GM23338 (cell line): ENCODE data around the gene FOXP1. TPM values are rescaled to one million over a fixed set of nuclear protein-coding genes. Genes with fewer than 3 reads are reported as not detected.

Experiments
- ATAC-seq: fragments of 200-7000 bp; cut with Tn5 transposase; 3 replicates; pipeline ENCODE4 v1.9.1; 2020
- DNase-seq: peaks from one replicate; pipeline ENCODE4 v3.0.0-alpha.2; 2015; ENCODE audit warnings: low spot score
- H2AFZ ChIP-seq: fragments of 200-600 bp; sonication (generic); 2 replicates; pipeline ENCODE4 v1.8.0; 2016; ENCODE audit warnings: antibody characterized with exemption, mild to moderate bottlenecking, moderate library complexity
- H3F3A ChIP-seq: fragments of 200-600 bp; sonication (generic); replicated peaks from 2 replicates; pipeline ENCODE4 v1.8.0; 2017; ENCODE audit warnings: antibody characterized with exemption, mixed run types, low read depth
- H3K27ac ChIP-seq: fragments of 200-600 bp; sonication (generic); 2 replicates; pipeline ENCODE4 v1.6.1; 2016; ENCODE audit warnings: low read depth
- H3K27me3 ChIP-seq: fragments of 200-600 bp; sonication (generic); 2 replicates; pipeline ENCODE4 v1.8.0; 2016; ENCODE audit warnings: mild to moderate bottlenecking, mixed run types, moderate library complexity; ENCODE audit not compliant: insufficient read depth
- H3K36me3 ChIP-seq: fragments of 200-600 bp; sonication (generic); 2 replicates; pipeline ENCODE4 v1.8.0; 2016; ENCODE audit warnings: mild to moderate bottlenecking; ENCODE audit not compliant: insufficient read depth
- H3K4me1 ChIP-seq: fragments of 200-600 bp; sonication (generic); 2 replicates; pipeline ENCODE4 v1.8.0; 2016; ENCODE audit warnings: mild to moderate bottlenecking, moderate library complexity; ENCODE audit not compliant: insufficient read depth
- H3K4me2 ChIP-seq: fragments of 200-600 bp; sonication (generic); 2 replicates; pipeline ENCODE4 v1.7.1; 2017; ENCODE audit warnings: mixed run types
- H3K4me3 ChIP-seq: fragments of 200-600 bp; sonication (generic); 2 replicates; pipeline ENCODE4 v1.6.1; 2016; ENCODE audit warnings: mixed run types
- H3K79me2 ChIP-seq: fragments of 200-600 bp; sonication (generic); replicated peaks from 2 replicates; pipeline ENCODE4 v1.8.0; 2017; ENCODE audit warnings: mild to moderate bottlenecking; ENCODE audit not compliant: insufficient read depth
- H3K9me2 ChIP-seq: fragments of 200-600 bp; sonication (generic); 2 replicates; pipeline ENCODE4 v1.8.0; 2017; ENCODE audit not compliant: insufficient read depth
- H4K20me1 ChIP-seq: fragments of 200-600 bp; sonication (generic); replicated peaks from 2 replicates; pipeline ENCODE4 v1.8.0; 2017; ENCODE audit warnings: mild to moderate bottlenecking; ENCODE audit not compliant: insufficient read depth
- H3K27ac Mint-ChIP-seq: 2 replicates; pipeline ENCODE4 v1.8.0; 2020; ENCODE audit warnings: inconsistent platforms, mild to moderate bottlenecking, moderate library complexity, mixed read lengths
- H3K27me3 Mint-ChIP-seq: 3 replicates; pipeline ENCODE4 v1.8.0; 2022; ENCODE audit warnings: low read depth, mild to moderate bottlenecking, moderate library complexity, mixed read lengths, inconsistent platforms; ENCODE audit not compliant: insufficient read depth, poor library complexity
- H3K36me3 Mint-ChIP-seq: 3 replicates; pipeline ENCODE4 v1.8.0; 2021; ENCODE audit warnings: low read depth, mild to moderate bottlenecking, inconsistent platforms, moderate library complexity, mixed read lengths
- H3K4me1 Mint-ChIP-seq: 3 replicates; pipeline ENCODE4 v1.8.0; 2020; ENCODE audit warnings: mild to moderate bottlenecking, inconsistent platforms, mixed read lengths
- H3K4me3 Mint-ChIP-seq: 3 replicates; pipeline ENCODE4 v1.8.0; 2021; ENCODE audit warnings: moderate library complexity, mild to moderate bottlenecking, inconsistent platforms, mixed read lengths
- H3K9me3 Mint-ChIP-seq: 3 replicates; pipeline ENCODE4 v1.8.0; 2020; ENCODE audit warnings: moderate library complexity, mild to moderate bottlenecking, inconsistent platforms, mixed read lengths
- CREB1 ChIP-seq: fragments of 250-450 bp; sonication (Bioruptor Pico); IDR thresholded peaks from 2 replicates; pipeline ENCODE4 v1.5.0; 2020; ENCODE audit warnings: low read depth, mild to moderate bottlenecking, moderate library complexity
- CTCF ChIP-seq, 2 experiments: fragments of 200-600 bp in 1 of 2; sonication (generic) in 1 of 2; conservative IDR thresholded peaks; 2 replicates each; pipeline versions ENCODE4 v1.5.1 to v1.6.1; 2016 to 2017; ENCODE audit warnings: antibody characterized with exemption in 2 of 2, low read depth in 2 of 2, mild to moderate bottlenecking in 2 of 2, moderate library complexity in 1 of 2
- EZH2 ChIP-seq: fragments of 200-600 bp; sonication (generic); IDR thresholded peaks from one replicate; pipeline ENCODE4 v1.8.0; 2017; ENCODE audit warnings: antibody characterized with exemption, mild to moderate bottlenecking, low read depth; ENCODE audit not compliant: unreplicated experiment
- EZH2phosphoT487 ChIP-seq: fragments of 200-600 bp; sonication (generic); IDR thresholded peaks from one replicate; pipeline ENCODE4 v1.8.1; 2018; ENCODE audit warnings: antibody characterized with exemption; ENCODE audit not compliant: unreplicated experiment
- JUNB ChIP-seq: IDR thresholded peaks from one replicate; pipeline ENCODE4 v1.6.1; 2016; ENCODE audit warnings: antibody characterized with exemption; ENCODE audit not compliant: unreplicated experiment
- NANOG ChIP-seq: IDR thresholded peaks from 2 replicates; pipeline ENCODE4 v1.6.1; 2016; ENCODE audit warnings: antibody characterized with exemption, borderline replicate concordance
- POLR2AphosphoS5 ChIP-seq: IDR thresholded peaks from 2 replicates; pipeline ENCODE4 v1.6.1; 2016; ENCODE audit warnings: antibody characterized with exemption, low read depth
- REST ChIP-seq: IDR thresholded peaks from one replicate; pipeline ENCODE4 v1.6.1; 2018; ENCODE audit warnings: antibody characterized with exemption; ENCODE audit not compliant: unreplicated experiment
- STAT1 ChIP-seq: IDR thresholded peaks from one replicate; pipeline ENCODE4 v1.6.1; 2016; ENCODE audit warnings: antibody characterized with exemption; ENCODE audit not compliant: unreplicated experiment
- ZNF114 ChIP-seq: fragments of 250-450 bp; sonication (Bioruptor Pico); IDR thresholded peaks from 2 replicates; pipeline ENCODE4 v1.5.0; 2020; ENCODE audit warnings: mild to moderate bottlenecking, moderate library complexity
- ZNF331 ChIP-seq: fragments of 250-450 bp; sonication (Bioruptor Pico); IDR thresholded peaks from 2 replicates; pipeline ENCODE4 v1.5.0; 2020; ENCODE audit warnings: low read depth, mild to moderate bottlenecking, moderate library complexity
- ZNF462 ChIP-seq: fragments of 250-450 bp; sonication (Bioruptor Pico); IDR thresholded peaks from 2 replicates; pipeline ENCODE4 v1.5.0; 2020; ENCODE audit warnings: mild to moderate bottlenecking, moderate library complexity
- polyA plus RNA-seq: library from polyadenylated mRNA; unstranded; fragments of >200 nt; fragmentation: Nextera tagmentation; extraction: Ambion mirVana; gene quantifications from 2 replicates; pipeline ENCODE4 v1.2.1, GENCODE V29; 2016
- total RNA-seq: library from RNA; depleted of rRNA; stranded (reverse); fragments of >200 nt; shearing (Covaris generic); gene quantifications from 2 replicates; pipeline ENCODE4 v1.2.3, GENCODE V29; 2014
- TF ChIP-seq, protein P1 (sequence below): IDR thresholded peaks from 2 replicates; pipeline ENCODE4 v1.6.1; 2016; ENCODE audit warnings: antibody characterized with exemption

FOXP1 gene
- total and polyA plus RNA-seq, 2 experiments from 2014 or later = 32.9 to 35.5 TPM

GRCh38 chr3:71006810-71007785, 576.4 kb downstream of the FOXP1 start:
- Mint-ChIP-seq H3K27ac (no peak overlapping the region), H3K36me3 (no peaks in the 10 kb centered on the region; the same call in 2 of the 3 replicates), H3K27me3 (peaks cover 2% of the 10 kb centered on the region), H3K4me1 (peaks cover 30% of the 10 kb centered on the region), H3K9me3 (no peaks in the 10 kb centered on the region), H3K4me3 (no peak overlapping the region)
- Histone ChIP-seq H3F3A (no peaks in the 10 kb centered on the region), H3K27ac (0 out of 2 replicates have a peak overlapping the region, but pooled peaks have one; percentile 30), H3K4me2 (peak overlapping the region; percentile 50), H3K27me3 (no peaks in the 10 kb centered on the region), H3K79me2 (no peaks in the 10 kb centered on the region), H3K4me3 (no peak overlapping the region), H3K4me1 (peaks cover 23% of the 10 kb centered on the region), H4K20me1 (no peaks in the 10 kb centered on the region), H3K9me2 (no peaks in the 10 kb centered on the region), H3K36me3 (no peaks in the 10 kb centered on the region), H2AFZ (no peak overlapping the region)
- TF ChIP-seq JUNB = no peak
- no peak for TF ChIP-seq ZNF114
- TF ChIP-seq, protein P1, sequence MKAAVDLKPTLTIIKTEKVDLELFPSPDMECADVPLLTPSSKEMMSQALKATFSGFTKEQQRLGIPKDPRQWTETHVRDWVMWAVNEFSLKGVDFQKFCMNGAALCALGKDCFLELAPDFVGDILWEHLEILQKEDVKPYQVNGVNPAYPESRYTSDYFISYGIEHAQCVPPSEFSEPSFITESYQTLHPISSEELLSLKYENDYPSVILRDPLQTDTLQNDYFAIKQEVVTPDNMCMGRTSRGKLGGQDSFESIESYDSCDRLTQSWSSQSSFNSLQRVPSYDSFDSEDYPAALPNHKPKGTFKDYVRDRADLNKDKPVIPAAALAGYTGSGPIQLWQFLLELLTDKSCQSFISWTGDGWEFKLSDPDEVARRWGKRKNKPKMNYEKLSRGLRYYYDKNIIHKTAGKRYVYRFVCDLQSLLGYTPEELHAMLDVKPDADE = 0 out of 2 replicates have a peak, but pooled peaks have one; percentile 10
- no peak for TF ChIP-seq EZH2phosphoT487
- TF ChIP-seq ZNF331 (CRISPR knock-in tag) = no peak
- no peak for TF ChIP-seq REST
- TF ChIP-seq EZH2 = no peak
- TF ChIP-seq CTCF (conservative IDR thresholded peaks at IDR 0.05; ENCODE audit: low read depth in 2 of 2) = peak; percentile 55 to 67
- peak; percentile 73; the same call in 1 of the 2 replicates for TF ChIP-seq NANOG
- TF ChIP-seq STAT1 = no peak
- TF ChIP-seq ZNF462 (CRISPR knock-in tag) = no peak
- no peak for TF ChIP-seq POLR2AphosphoS5
- no peak for TF ChIP-seq CREB1
- peak; percentile 69 for DNase-seq
- ATAC-seq = peak; percentile 86
